ENCODE data around the gene FAAP100. TPM values are rescaled to one million over a fixed set of nuclear protein-coding genes. Genes with fewer than 3 reads are reported as not detected.

The FAAP100 gene
- total RNA-seq, 1 experiment from 2014 or later: 54.7 TPM

- no peak overlapping the region for H3K4me3 Mint-ChIP-seq
- ATAC-seq: peak; percentile 32
- no peaks in the 10 kb centered on the region for H3K9me3 Mint-ChIP-seq
- H3K27me3 Mint-ChIP-seq (ENCODE audit: low read depth): peaks cover 55% of the 10 kb centered on the region
- TF ChIP-seq, protein P1, sequence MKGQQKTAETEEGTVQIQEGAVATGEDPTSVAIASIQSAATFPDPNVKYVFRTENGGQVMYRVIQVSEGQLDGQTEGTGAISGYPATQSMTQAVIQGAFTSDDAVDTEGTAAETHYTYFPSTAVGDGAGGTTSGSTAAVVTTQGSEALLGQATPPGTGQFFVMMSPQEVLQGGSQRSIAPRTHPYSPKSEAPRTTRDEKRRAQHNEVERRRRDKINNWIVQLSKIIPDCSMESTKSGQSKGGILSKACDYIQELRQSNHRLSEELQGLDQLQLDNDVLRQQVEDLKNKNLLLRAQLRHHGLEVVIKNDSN (CRISPR knock-in tag; IDR thresholded peaks at IDR 0.05): peak; percentile 90
- no peak for TF ChIP-seq ZNF396 (CRISPR knock-in tag; IDR thresholded peaks at IDR 0.05; ENCODE audit: borderline replicate concordance)
- TF ChIP-seq, protein P2, sequence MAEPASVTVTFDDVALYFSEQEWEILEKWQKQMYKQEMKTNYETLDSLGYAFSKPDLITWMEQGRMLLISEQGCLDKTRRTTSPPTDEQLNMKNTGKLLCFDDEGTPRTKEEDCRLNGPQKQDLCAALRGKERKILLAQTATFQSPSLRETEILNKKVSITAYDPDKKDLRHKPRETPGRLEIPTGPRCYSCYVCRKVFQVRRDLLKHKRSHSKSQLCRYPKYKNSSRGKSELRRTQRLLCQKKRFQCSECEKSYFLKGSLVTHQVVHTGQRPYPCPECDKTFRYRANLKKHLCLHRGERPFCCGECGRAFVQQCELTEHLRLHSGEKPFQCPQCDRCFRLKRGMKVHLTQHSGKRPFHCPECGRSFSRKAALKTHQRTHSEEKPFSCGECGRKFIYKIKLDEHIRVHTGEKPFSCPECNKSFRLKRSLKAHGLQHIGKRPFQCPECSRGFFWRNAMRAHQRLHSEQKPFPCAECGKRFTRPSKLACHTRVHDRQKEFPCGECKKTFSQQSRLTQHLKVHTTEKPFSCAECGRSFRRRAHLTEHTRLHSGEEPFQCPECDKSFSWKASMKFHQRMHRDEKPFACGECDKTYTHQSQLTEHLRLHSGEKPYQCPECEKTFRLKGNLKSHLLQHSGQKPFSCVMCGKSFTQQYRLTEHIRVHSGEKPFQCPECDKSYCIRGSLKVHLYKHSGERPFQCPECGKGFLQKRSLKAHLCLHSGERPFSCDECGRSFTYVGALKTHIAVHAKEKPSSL (CRISPR knock-in tag; conservative IDR thresholded peaks at IDR 0.05): no peak
- no peak for TF ChIP-seq NFE2L1 (CRISPR knock-in tag; IDR thresholded peaks at IDR 0.05)
- TF ChIP-seq, protein P3, sequence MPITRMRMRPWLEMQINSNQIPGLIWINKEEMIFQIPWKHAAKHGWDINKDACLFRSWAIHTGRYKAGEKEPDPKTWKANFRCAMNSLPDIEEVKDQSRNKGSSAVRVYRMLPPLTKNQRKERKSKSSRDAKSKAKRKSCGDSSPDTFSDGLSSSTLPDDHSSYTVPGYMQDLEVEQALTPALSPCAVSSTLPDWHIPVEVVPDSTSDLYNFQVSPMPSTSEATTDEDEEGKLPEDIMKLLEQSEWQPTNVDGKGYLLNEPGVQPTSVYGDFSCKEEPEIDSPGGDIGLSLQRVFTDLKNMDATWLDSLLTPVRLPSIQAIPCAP (CRISPR knock-in tag; IDR thresholded peaks at IDR 0.05): no peak
- TF ChIP-seq OVOL2 (CRISPR knock-in tag; IDR thresholded peaks at IDR 0.05; ENCODE audit: borderline replicate concordance): no peak
- TF ChIP-seq, protein P4, sequence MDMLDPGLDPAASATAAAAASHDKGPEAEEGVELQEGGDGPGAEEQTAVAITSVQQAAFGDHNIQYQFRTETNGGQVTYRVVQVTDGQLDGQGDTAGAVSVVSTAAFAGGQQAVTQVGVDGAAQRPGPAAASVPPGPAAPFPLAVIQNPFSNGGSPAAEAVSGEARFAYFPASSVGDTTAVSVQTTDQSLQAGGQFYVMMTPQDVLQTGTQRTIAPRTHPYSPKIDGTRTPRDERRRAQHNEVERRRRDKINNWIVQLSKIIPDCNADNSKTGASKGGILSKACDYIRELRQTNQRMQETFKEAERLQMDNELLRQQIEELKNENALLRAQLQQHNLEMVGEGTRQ (CRISPR knock-in tag; IDR thresholded peaks at IDR 0.05): peak; percentile 89
- TF ChIP-seq, protein P5, sequence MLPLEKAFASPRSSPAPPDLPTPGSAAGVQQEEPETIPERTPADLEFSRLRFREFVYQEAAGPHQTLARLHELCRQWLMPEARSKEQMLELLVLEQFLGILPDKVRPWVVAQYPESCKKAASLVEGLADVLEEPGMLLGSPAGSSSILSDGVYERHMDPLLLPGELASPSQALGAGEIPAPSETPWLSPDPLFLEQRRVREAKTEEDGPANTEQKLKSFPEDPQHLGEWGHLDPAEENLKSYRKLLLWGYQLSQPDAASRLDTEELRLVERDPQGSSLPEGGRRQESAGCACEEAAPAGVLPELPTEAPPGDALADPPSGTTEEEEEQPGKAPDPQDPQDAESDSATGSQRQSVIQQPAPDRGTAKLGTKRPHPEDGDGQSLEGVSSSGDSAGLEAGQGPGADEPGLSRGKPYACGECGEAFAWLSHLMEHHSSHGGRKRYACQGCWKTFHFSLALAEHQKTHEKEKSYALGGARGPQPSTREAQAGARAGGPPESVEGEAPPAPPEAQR (CRISPR knock-in tag; IDR thresholded peaks at IDR 0.05): no peak
- no peak for TF ChIP-seq FOXK1 (CRISPR knock-in tag; IDR thresholded peaks at IDR 0.05)
- H3K4me1 Mint-ChIP-seq: peaks cover 25% of the 10 kb centered on the region
- H3K27ac Mint-ChIP-seq: no peak overlapping the region
- H3K36me3 Mint-ChIP-seq: no peaks in the 10 kb centered on the region
- no peak for DNase-seq (ENCODE audit: low spot score)
- POLR2A ChIA-PET: no interaction called here
- CTCF ChIA-PET: no interaction called here
Observed at GRCh38 chr17:81494626-81495377, 57.4 kb downstream of the FAAP100 start.

GRCh38 chr17:81493198-81494038 lies 58.7 kb downstream of the FAAP100 start:
- ChIA-PET CTCF (interaction anchor here (0.6 to 2.2 kb wide), 3 partner anchors 9 to 30 kb away, joined by 5 to 10 read pairs (median 7); no protein-coding TSS in a partner anchor), POLR2A (interaction anchor here (1.0 kb wide), 1 partner anchor 13 kb away, joined by 5 read pairs; no protein-coding TSS in a partner anchor)
- Mint-ChIP-seq H3K36me3 (no peaks in the 10 kb centered on the region), H3K9me3 (no peaks in the 10 kb centered on the region), H3K4me1 (peaks cover 31% of the 10 kb centered on the region), H3K27me3 (ENCODE audit: low read depth) (peaks cover 62% of the 10 kb centered on the region), H3K27ac (no peak overlapping the region), H3K4me3 (no peak overlapping the region)
- 0 out of 2 replicates have a peak, but pooled peaks have one; percentile 33 for TF ChIP-seq FOXP1 (CRISPR knock-in tag; IDR thresholded peaks at IDR 0.05; ENCODE audit: borderline replicate concordance)
- no peak for TF ChIP-seq TEAD4 (CRISPR knock-in tag; IDR thresholded peaks at IDR 0.05)
- TF ChIP-seq NFYB (CRISPR knock-in tag; conservative IDR thresholded peaks at IDR 0.05; ENCODE audit: low read depth): peak; percentile 85
- TF ChIP-seq SMAD3 (CRISPR knock-in tag; IDR thresholded peaks at IDR 0.05; ENCODE audit: borderline replicate concordance): no peak
- DNase-seq (ENCODE audit: low spot score): no peak
- peak; percentile 9; the same call in 1 of the 2 replicates for ATAC-seq
